Fibroblast of pulmonary artery (primary cell): ENCODE data around the gene ETDC.

ENCODE experiments used
- DNase-seq: peaks from one replicate; pipeline ENCODE4 v3.0.0-alpha.2; 2010; ENCODE audit warnings: low read depth
- H3K4me3 ChIP-seq: replicated peaks from 2 replicates; pipeline ENCODE4 v1.5.1; 2011; ENCODE audit warnings: low read depth, mild to moderate bottlenecking, control low read depth, low read length, moderate library complexity
- CTCF ChIP-seq: IDR thresholded peaks from 2 replicates; pipeline ENCODE4 v1.5.1; 2011; ENCODE audit warnings: mild to moderate bottlenecking, control low read depth, low read length, inconsistent platforms; ENCODE audit errors: missing control alignments

ETDC gene

GRCh38 chrX:135347381-135348016, 38.2 kb downstream of the ETDC start:
- no peak overlapping the region for H3K4me3 ChIP-seq
- no peak for TF ChIP-seq CTCF

GRCh38 chrX:135354288-135354687, 45.0 kb downstream of the ETDC start:
- no peak overlapping the region for H3K4me3 ChIP-seq
- TF ChIP-seq CTCF, result no peak
- DNase-seq, result no peak

More at GRCh38 chrX:135347381-135348016, 38.2 kb downstream of the ETDC start:
- no peak for DNase-seq
